ENCODE results near the gene YIF1B. TPM values are rescaled to one million over a fixed set of nuclear protein-coding genes. Genes with fewer than 3 reads are reported as not detected.

The YIF1B gene
- total and polyA plus RNA-seq, 2 experiments from 2014 or later = 82.8 to 106 TPM

GRCh38 chr19:38308006-38308766, 7.6 kb downstream of the YIF1B start:
- H3K9me2 ChIP-seq (ENCODE audit: insufficient read depth) = no peaks in the 10 kb centered on the region
- peaks cover 20% of the 10 kb centered on the region for H3K27me3 Mint-ChIP-seq (ENCODE audit: insufficient read depth, low read depth, poor library complexity)
- no peak for TF ChIP-seq NANOG (IDR thresholded peaks at IDR 0.05; ENCODE audit: borderline replicate concordance)
- peaks cover 6% of the 10 kb centered on the region; the same call in 2 of the 3 replicates for H3K36me3 Mint-ChIP-seq (ENCODE audit: low read depth)
- peaks cover 12% of the 10 kb centered on the region for H3K4me1 ChIP-seq (ENCODE audit: insufficient read depth)
- ATAC-seq (no peak), DNase-seq (ENCODE audit: low spot score) (no peak)
- H4K20me1 ChIP-seq (replicated peaks; ENCODE audit: insufficient read depth) = peaks cover 6% of the 10 kb centered on the region
- H3K36me3 ChIP-seq (ENCODE audit: insufficient read depth) = 0 out of 2 replicates have a peak, but pooled peaks cover 3% of the 10 kb centered on the region
- no peak overlapping the region for H3K27ac Mint-ChIP-seq
- no peaks in the 10 kb centered on the region; the same call in 1 of the 3 replicates for H3K9me3 Mint-ChIP-seq
- no peak overlapping the region for H3K4me3 ChIP-seq
- no peak overlapping the region for H3K4me3 Mint-ChIP-seq
- H3K27me3 ChIP-seq (ENCODE audit: insufficient read depth) = no peaks in the 10 kb centered on the region; the same call in 1 of the 2 replicates
- H3F3A ChIP-seq (replicated peaks; ENCODE audit: low read depth) = peaks cover 13% of the 10 kb centered on the region; the same call in 1 of the 2 replicates
- H3K4me2 ChIP-seq = no peak overlapping the region
- 0 out of 2 replicates have a peak, but pooled peaks cover 6% of the 10 kb centered on the region for H3K79me2 ChIP-seq (replicated peaks; ENCODE audit: insufficient read depth)
- no peak overlapping the region for H3K27ac ChIP-seq (ENCODE audit: low read depth)
- no peak overlapping the region for H2AFZ ChIP-seq
- no peaks in the 10 kb centered on the region; the same call in 2 of the 3 replicates for H3K4me1 Mint-ChIP-seq

- Mint-ChIP-seq H3K9me3 (no peaks in the 10 kb centered on the region; the same call in 1 of the 3 replicates), H3K4me1 (no peaks in the 10 kb centered on the region; the same call in 2 of the 3 replicates), H3K27ac (no peak overlapping the region), H3K27me3 (ENCODE audit: insufficient read depth, low read depth, poor library complexity) (peaks cover 22% of the 10 kb centered on the region), H3K4me3 (no peak overlapping the region), H3K36me3 (ENCODE audit: low read depth) (peaks cover 6% of the 10 kb centered on the region; the same call in 2 of the 3 replicates)
- Histone ChIP-seq H2AFZ (no peak overlapping the region), H3K9me2 (ENCODE audit: insufficient read depth) (no peaks in the 10 kb centered on the region), H3F3A (replicated peaks; ENCODE audit: low read depth) (peaks cover 13% of the 10 kb centered on the region; the same call in 1 of the 2 replicates), H3K4me1 (ENCODE audit: insufficient read depth) (peaks cover 14% of the 10 kb centered on the region), H3K27me3 (ENCODE audit: insufficient read depth) (no peaks in the 10 kb centered on the region; the same call in 1 of the 2 replicates), H3K79me2 (replicated peaks; ENCODE audit: insufficient read depth) (0 out of 2 replicates have a peak, but pooled peaks cover 6% of the 10 kb centered on the region), H3K4me3 (no peak overlapping the region), H4K20me1 (replicated peaks; ENCODE audit: insufficient read depth) (peaks cover 6% of the 10 kb centered on the region), H3K4me2 (no peak overlapping the region), H3K36me3 (ENCODE audit: insufficient read depth) (0 out of 2 replicates have a peak, but pooled peaks cover 3% of the 10 kb centered on the region), H3K27ac (ENCODE audit: low read depth) (no peak overlapping the region)
- DNase-seq (ENCODE audit: low spot score) = no peak
- no peak for ATAC-seq
- TF ChIP-seq ZNF462 (CRISPR knock-in tag; IDR thresholded peaks at IDR 0.05) = no peak
Observed at GRCh38 chr19:38307597-38307996, 8.2 kb downstream of the YIF1B start.
